ENCODE results near the gene CEMIP. TPM values are rescaled to one million over a fixed set of nuclear protein-coding genes. Genes with fewer than 3 reads are reported as not detected.

CEMIP gene, protein sequence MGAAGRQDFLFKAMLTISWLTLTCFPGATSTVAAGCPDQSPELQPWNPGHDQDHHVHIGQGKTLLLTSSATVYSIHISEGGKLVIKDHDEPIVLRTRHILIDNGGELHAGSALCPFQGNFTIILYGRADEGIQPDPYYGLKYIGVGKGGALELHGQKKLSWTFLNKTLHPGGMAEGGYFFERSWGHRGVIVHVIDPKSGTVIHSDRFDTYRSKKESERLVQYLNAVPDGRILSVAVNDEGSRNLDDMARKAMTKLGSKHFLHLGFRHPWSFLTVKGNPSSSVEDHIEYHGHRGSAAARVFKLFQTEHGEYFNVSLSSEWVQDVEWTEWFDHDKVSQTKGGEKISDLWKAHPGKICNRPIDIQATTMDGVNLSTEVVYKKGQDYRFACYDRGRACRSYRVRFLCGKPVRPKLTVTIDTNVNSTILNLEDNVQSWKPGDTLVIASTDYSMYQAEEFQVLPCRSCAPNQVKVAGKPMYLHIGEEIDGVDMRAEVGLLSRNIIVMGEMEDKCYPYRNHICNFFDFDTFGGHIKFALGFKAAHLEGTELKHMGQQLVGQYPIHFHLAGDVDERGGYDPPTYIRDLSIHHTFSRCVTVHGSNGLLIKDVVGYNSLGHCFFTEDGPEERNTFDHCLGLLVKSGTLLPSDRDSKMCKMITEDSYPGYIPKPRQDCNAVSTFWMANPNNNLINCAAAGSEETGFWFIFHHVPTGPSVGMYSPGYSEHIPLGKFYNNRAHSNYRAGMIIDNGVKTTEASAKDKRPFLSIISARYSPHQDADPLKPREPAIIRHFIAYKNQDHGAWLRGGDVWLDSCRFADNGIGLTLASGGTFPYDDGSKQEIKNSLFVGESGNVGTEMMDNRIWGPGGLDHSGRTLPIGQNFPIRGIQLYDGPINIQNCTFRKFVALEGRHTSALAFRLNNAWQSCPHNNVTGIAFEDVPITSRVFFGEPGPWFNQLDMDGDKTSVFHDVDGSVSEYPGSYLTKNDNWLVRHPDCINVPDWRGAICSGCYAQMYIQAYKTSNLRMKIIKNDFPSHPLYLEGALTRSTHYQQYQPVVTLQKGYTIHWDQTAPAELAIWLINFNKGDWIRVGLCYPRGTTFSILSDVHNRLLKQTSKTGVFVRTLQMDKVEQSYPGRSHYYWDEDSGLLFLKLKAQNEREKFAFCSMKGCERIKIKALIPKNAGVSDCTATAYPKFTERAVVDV (N-terminal part only)
- 3.9 TPM for total RNA-seq

DNA sequence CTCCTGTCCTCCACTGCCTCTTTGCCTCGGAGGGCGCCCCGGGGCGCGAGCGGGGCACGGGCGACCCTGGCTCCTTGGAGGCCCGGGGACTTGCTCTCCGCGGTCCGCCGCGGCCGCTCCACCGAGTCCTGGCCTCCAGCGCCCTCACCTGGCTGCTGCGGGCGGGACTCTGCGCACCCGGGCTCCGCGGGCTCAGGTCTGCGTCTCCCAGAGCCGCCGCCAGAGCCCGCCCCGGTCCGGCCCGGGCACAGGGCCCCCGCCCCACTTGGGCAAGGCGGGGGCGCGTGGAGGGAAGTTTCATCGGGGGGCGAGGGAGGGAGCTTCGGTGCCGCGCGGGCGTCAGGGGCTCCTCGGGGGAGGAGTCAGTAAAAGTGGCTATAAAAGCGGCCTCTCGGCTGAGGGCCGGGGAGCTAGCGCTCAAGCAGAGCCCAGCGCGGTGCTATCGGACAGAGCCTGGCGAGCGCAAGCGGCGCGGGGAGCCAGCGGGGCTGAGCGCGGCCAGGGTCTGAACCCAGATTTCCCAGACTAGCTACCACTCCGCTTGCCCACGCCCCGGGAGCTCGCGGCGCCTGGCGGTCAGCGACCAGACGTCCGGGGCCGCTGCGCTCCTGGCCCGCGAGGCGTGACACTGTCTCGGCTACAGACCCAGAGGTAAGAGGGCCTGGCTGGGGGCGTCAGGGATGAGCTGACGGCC lies at the start of gene CEMIP:
Gene CEMIP, plus strand, starts transcription at position 407 of the 694 bp plus-strand sequence. CDS start 94,510 bp downstream, outside the sequence.

DNA sequence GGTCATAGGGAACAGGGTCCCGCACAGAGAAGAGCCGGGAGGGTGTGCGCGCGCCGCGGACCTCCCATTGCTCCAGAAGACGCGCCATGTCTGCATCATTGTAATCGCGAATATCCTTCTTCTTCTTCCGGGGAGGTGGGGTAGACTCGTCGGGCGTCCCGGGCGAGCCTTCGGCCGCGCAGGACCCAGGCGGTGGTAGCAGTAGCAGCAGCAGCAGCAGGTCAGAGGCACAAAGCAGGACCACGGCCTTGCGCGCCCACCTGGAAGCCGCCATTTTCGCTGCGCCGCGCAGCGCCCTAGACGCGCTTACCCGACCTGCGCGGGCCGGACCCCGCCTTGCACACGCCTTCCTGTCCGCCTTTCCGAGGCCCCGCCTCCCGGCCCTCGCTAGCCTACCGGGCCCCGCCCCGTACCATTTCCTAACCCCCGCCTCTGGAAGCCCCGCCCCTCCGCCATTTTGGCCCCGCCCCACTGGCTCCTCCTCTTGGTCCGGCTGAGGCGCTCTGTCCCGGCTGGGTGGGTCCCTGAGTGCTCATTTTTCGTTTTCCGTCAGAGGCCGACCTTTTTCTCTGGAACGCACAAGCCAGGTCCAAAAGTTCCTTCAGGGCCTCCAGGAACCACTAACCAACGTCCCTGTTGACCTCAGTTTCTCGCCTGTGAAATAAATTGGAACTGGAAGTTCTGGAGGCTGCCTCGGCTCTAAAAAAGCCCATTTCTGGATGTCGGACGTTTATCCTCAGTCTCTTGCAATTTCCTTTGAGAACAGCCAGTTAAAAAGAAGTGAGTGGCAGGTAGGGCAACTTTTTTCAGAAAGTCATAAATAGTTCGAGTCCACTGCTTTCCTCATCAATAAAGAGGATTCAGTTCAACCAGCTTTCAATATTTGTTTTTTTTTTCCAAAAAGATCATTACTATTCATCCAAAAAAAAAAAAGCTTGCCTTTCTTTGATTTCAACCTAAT lies 210.6 kb downstream of the CEMIP start, which contains the start of gene MESD:
Gene MESD, minus strand, starts transcription at position 302 of the 961 bp plus-strand sequence. Its CDS starts 28 bp downstream, at position 274.

DNA sequence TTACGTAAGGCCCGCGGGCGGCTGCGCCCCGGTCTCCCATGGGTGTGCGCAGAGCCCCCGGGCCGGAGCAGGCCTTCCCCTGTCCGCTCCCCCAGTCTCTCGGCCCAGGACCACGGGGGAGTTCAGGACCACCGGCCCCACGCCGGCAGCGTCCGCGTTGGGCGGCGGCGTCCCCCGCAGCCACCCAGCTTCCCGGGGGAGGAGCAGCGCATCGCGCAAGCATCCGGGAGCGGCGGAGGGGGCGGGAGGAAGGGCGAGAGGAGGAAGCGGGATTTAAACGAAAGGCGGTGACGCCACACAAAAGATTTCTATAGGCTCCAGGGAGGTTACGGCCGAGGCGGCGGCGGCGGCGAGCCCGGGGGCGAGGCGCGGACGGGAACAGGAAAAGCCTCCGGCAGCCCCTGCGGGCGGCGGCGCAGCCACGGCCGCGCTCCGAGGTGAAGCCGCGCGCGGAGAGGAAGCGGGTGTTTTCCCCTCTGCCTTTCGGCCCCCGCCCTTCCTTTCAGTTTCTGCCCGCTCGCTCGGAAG lies 221.5 kb downstream of the CEMIP start, which contains the start of gene TLNRD1:
Gene TLNRD1, plus strand, starts transcription at position 300 of the 528 bp plus-strand sequence. CDS start 1,349 bp downstream, outside the sequence.

Small RNA genes within 50 kb of the gene (small RNA-seq; reads per million reads assigned to genes)
- gene MIR4514 (not detected), gene MIR549A (0.10 reads per million)

Other genes starting within 250 kb of the CEMIP start
- 20.8 TPM for gene ABHD17C, start 84.1 kb upstream of the CEMIP start, total RNA-seq
- gene MESD, start 210.4 kb downstream of the CEMIP start, total RNA-seq: 22.4 TPM
- gene TLNRD1, start 221.6 kb downstream of the CEMIP start, total RNA-seq: 8.1 TPM